Neuronal stem cell (in vitro differentiated cells): ENCODE measurements around the gene PARP1.

Source experiments
- DNase-seq: peaks from one replicate; pipeline ENCODE4 v3.0.0-alpha.2; 2013; ENCODE audit warnings: low spot score
- H2AFZ ChIP-seq: one replicate; pipeline ENCODE4 v1.6.1; 2013; ENCODE audit warnings: mild to moderate bottlenecking, low read length, inconsistent platforms
- H2AK5ac ChIP-seq: 2 replicates; pipeline ENCODE4 v1.6.1; 2013; ENCODE audit warnings: low read depth, mild to moderate bottlenecking, inconsistent platforms, low read length, moderate library complexity, mixed read lengths
- H2BK120ac ChIP-seq: 2 replicates; pipeline ENCODE4 v1.6.1; 2013; ENCODE audit warnings: low read depth, mild to moderate bottlenecking, inconsistent platforms, low read length, moderate library complexity, mixed read lengths
- H2BK12ac ChIP-seq: one replicate; pipeline ENCODE4 v1.6.1; 2013; ENCODE audit warnings: low read length, inconsistent platforms
- H2BK15ac ChIP-seq: 2 replicates; pipeline ENCODE4 v1.6.1; 2013; ENCODE audit warnings: mild to moderate bottlenecking, low read length, inconsistent platforms, mixed read lengths
- H2BK5ac ChIP-seq: one replicate; pipeline ENCODE4 v1.6.1; 2013; ENCODE audit warnings: inconsistent platforms, mild to moderate bottlenecking, low read length, moderate library complexity
- H3K14ac ChIP-seq: one replicate; pipeline ENCODE4 v1.6.1; 2013; ENCODE audit warnings: low read length, inconsistent platforms
- H3K18ac ChIP-seq: 2 replicates; pipeline ENCODE4 v1.6.1; 2013; ENCODE audit warnings: low read length, inconsistent platforms
- H3K23ac ChIP-seq: 2 replicates; pipeline ENCODE4 v1.6.1; 2013; ENCODE audit warnings: low read depth, mild to moderate bottlenecking, mixed read lengths, low read length, inconsistent platforms; ENCODE audit not compliant: poor library complexity
- H3K27ac ChIP-seq: replicated peaks from 3 replicates; pipeline ENCODE4 v1.5.1; 2013; ENCODE audit warnings: low read length, inconsistent platforms
- H3K27me3 ChIP-seq, 3 experiments: 2 replicates each; pipeline ENCODE4 v1.6.1; 2013; ENCODE audit warnings: low read length in 3 of 3, mild to moderate bottlenecking in 2 of 3, inconsistent platforms in 1 of 3, low read depth in 1 of 3, mixed read lengths in 1 of 3, moderate library complexity in 1 of 3; ENCODE audit not compliant: control insufficient read depth in 3 of 3, insufficient read depth in 3 of 3
- H3K36me3 ChIP-seq, 2 donors: replicated peaks in 1 of 2; 2 replicates each; pipeline ENCODE4 v1.6.1; 2013; ENCODE audit warnings: low read length in 2 of 2; ENCODE audit not compliant: control insufficient read depth in 2 of 2, insufficient read depth in 2 of 2
- H3K4ac ChIP-seq: 2 replicates; pipeline ENCODE4 v1.6.1; 2013; ENCODE audit warnings: inconsistent platforms, mild to moderate bottlenecking, low read length, moderate library complexity
- H3K4me1 ChIP-seq, 2 donors: 1 replicate in 1 of 2; 2 replicates in 1 of 2; pipeline ENCODE4 v1.6.1; 2013; ENCODE audit warnings: low read length in 2 of 2, low read depth in 1 of 2; ENCODE audit not compliant: control insufficient read depth in 2 of 2, insufficient read depth in 1 of 2
- H3K4me2 ChIP-seq: one replicate; pipeline ENCODE4 v1.6.1; 2013; ENCODE audit warnings: mild to moderate bottlenecking, low read length, inconsistent platforms; ENCODE audit not compliant: insufficient read depth, poor library complexity, severe bottlenecking
- H3K4me3 ChIP-seq, 2 donors: 2 replicates each; pipeline ENCODE4 v1.5.1; 2013; ENCODE audit warnings: low read length in 2 of 2, mild to moderate bottlenecking in 2 of 2, inconsistent platforms in 1 of 2, moderate library complexity in 1 of 2
- H3K79me1 ChIP-seq: one replicate; pipeline ENCODE4 v1.6.1; 2013; ENCODE audit warnings: low read depth, mild to moderate bottlenecking, inconsistent platforms, low read length, moderate library complexity
- H3K9ac ChIP-seq: one replicate; pipeline ENCODE4 v1.6.1; 2013; ENCODE audit warnings: mild to moderate bottlenecking, low read depth, low read length, inconsistent platforms; ENCODE audit not compliant: poor library complexity
- H3K9me3 ChIP-seq, 2 donors: replicated peaks in 1 of 2; 2 replicates each; pipeline versions ENCODE3 to v1.6.1; 2013; ENCODE audit warnings: low read length in 2 of 2, mild to moderate bottlenecking in 2 of 2, inconsistent platforms in 1 of 2, low read depth in 1 of 2, mixed read lengths in 1 of 2, moderate library complexity in 1 of 2; ENCODE audit not compliant: control insufficient read depth in 2 of 2, insufficient read depth in 1 of 2
- H4K8ac ChIP-seq: one replicate; pipeline ENCODE4 v1.6.1; 2013; ENCODE audit warnings: low read depth, mild to moderate bottlenecking, inconsistent platforms, low read length, moderate library complexity
- H4K91ac ChIP-seq: one replicate; pipeline ENCODE4 v1.6.1; 2013; ENCODE audit warnings: low read length, low read depth, mild to moderate bottlenecking, inconsistent platforms; ENCODE audit not compliant: poor library complexity
- WGBS, 2 donors: extraction: QIAGEN DNeasy Blood & Tissue Kit; methylation state at CpG; one replicate each; pipeline ENCODE4 v1.1.7; 2013; ENCODE audit warnings: missing lambda C conversion rate in 2 of 2, mixed read lengths in 1 of 2; ENCODE audit not compliant: insufficient read length in 2 of 2, insufficient replicate concordance in 1 of 2; ENCODE audit errors: extremely low coverage in 2 of 2; 5-methylcytosine and 5-hydroxymethylcytosine counted together

PARP1 gene

DNA sequence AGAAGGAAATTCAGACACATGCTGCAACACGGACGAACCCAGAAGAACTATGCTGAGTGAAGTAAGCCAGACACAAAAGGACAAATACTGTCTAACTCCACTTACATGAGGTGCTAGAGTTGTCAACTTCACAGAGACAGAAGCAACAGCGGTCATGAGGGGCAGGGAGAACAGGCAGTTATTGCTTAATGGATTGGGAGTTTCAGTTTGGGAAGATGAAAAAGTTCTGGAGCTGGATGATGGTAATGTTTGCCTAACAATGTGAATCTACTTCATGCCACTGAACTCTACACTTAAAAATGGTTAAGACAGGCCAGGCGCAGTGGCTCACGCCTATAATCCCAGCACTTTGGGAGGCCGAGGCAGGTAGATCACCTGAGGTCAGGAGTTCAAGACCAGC is 12.1 kb downstream of the PARP1 start:
- Histone ChIP-seq H3K27me3 (no peaks in the 10 kb centered on the region), H3K9ac (no peak overlapping the region), H3K4ac (no peak overlapping the region), H3K4me3 (no peak overlapping the region), H4K8ac (no peak overlapping the region), H3K4me2 (no peak overlapping the region), H3K14ac (no peak overlapping the region), H2BK15ac (no peak overlapping the region), H3K27ac (no peak overlapping the region), H2BK120ac (no peak overlapping the region), H3K36me3 (peaks cover 24 to 98% of the 10 kb centered on the region in 2 donors), H3K23ac (no peak overlapping the region), H2AK5ac (no peak overlapping the region), H3K9me3 (no peaks in the 10 kb centered on the region), H2BK12ac (no peak overlapping the region), H4K91ac (no peak overlapping the region), H3K18ac (no peak overlapping the region), H3K4me1 (peaks cover 0 to 5% of the 10 kb centered on the region in 2 donors), H3K79me1 (peaks cover 7% of the 10 kb centered on the region), H2BK5ac (no peak overlapping the region), H2AFZ (no peak overlapping the region)
- no peak for DNase-seq
- no CpG with 5 or more reads among the region's 6 CpGs for WGBS, 2 donors

DNA sequence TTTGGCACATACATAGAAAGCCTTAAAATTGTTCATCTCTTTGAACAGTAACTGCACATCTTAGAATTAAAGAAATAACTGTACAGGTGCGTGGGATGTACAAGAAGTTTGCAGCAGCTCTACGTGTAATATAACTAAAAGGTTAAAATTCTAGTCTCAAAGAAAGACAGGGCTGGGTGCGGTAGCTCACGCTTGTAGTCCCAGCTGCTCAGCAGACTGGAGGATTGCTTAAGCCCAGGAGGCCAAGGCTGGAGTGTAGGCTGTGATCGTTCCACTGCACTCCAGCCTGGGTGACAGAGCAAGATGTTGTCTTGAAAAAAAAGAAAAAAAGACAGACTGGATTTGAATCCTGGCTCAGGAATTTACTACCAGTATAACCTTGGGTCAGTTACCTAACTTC is 13.4 kb downstream of the PARP1 start:
- Histone ChIP-seq H2BK12ac (no peak overlapping the region), H3K9ac (no peak overlapping the region), H4K8ac (no peak overlapping the region), H3K79me1 (peaks cover 5% of the 10 kb centered on the region), H4K91ac (no peak overlapping the region), H3K9me3 (no peaks in the 10 kb centered on the region), H3K4ac (no peak overlapping the region), H3K4me2 (no peak overlapping the region), H3K36me3 (peaks cover 29 to 98% of the 10 kb centered on the region in 2 donors), H3K27me3 (no peaks in the 10 kb centered on the region), H2AFZ (no peak overlapping the region), H3K18ac (no peak overlapping the region), H2BK120ac (no peak overlapping the region), H2AK5ac (no peak overlapping the region), H2BK15ac (no peak overlapping the region), H3K23ac (no peak overlapping the region), H3K14ac (no peak overlapping the region), H3K4me3 (no peak overlapping the region), H2BK5ac (no peak overlapping the region), H3K4me1 (peaks cover 0 to 5% of the 10 kb centered on the region in 2 donors), H3K27ac (no peak overlapping the region)
- no CpG with 5 or more reads among the region's 5 CpGs for WGBS, 2 donors
- DNase-seq: no peak

DNA sequence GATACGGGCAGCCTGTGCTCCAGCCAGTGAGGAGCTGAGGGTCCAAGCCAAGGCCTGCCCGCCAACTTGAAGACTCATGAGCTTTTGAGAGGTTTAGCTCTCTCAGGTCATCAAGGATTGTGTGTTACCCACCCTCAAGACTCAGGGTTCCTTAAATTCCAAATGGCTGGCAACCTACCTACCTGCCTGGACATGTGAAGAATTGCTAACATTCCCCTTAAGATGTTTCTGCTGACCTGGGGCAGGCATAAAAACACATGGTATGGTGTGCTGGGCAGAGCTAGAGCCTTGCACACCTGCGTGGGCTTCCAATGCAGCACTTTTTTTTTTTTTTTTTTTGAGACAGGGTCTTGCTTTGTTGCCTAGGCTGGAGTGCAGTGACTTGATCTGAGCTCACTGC is 17.2 kb downstream of the PARP1 start:
- Histone ChIP-seq H4K91ac (no peak overlapping the region), H2AK5ac (no peak overlapping the region), H2BK15ac (no peak overlapping the region), H3K9me3 (no peaks in the 10 kb centered on the region), H2BK5ac (no peak overlapping the region), H2AFZ (no peak overlapping the region), H3K79me1 (peaks cover 5% of the 10 kb centered on the region), H3K18ac (no peak overlapping the region), H3K23ac (no peak overlapping the region), H3K4ac (no peak overlapping the region), H3K27me3 (no peaks in the 10 kb centered on the region), H3K4me1 (peaks cover 0 to 5% of the 10 kb centered on the region in 2 donors), H2BK12ac (no peak overlapping the region), H3K14ac (no peak overlapping the region), H2BK120ac (no peak overlapping the region), H3K36me3 (peaks cover 49 to 100% of the 10 kb centered on the region in 2 donors), H3K27ac (no peak overlapping the region), H3K4me2 (no peak overlapping the region), H3K4me3 (no peak overlapping the region), H3K9ac (no peak overlapping the region), H4K8ac (no peak overlapping the region)
- WGBS, 2 donors: no CpG with 5 or more reads among the region's 3 CpGs
- DNase-seq: no peak

DNA sequence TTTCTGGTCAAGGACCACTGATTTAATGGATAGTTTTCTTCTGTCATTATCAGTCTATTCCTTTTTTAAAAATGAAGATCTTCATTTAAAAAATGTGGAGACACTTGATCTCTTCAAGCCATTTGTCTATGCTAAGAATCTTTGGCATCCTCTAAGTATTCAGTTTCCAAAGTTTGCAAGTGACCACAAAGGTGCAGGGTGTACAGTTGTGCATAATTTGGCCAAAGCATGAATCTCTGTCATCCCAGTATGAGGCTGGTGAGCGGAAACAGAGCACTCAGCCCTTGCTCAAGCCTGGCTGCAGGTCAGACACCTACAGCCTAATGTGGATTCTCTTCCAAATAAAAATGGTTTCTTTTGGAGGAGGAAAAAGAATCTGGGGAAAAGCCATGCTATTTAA is 19.8 kb downstream of the PARP1 start:
- H2AK5ac ChIP-seq: no peak overlapping the region
- no peak overlapping the region for H3K4ac ChIP-seq
- H4K91ac ChIP-seq: no peak overlapping the region
- H2BK12ac ChIP-seq: no peak overlapping the region
- no peak for DNase-seq
- no peak overlapping the region for H3K18ac ChIP-seq
- no peak overlapping the region for H3K4me2 ChIP-seq
- H2BK15ac ChIP-seq: no peak overlapping the region
- no peaks in the 10 kb centered on the region for H3K9me3 ChIP-seq
- H3K4me3 ChIP-seq: no peak overlapping the region
- H4K8ac ChIP-seq: no peak overlapping the region
- H3K4me1 ChIP-seq: peaks cover 0 to 5% of the 10 kb centered on the region in 2 donors
- H3K79me1 ChIP-seq: peaks cover 5% of the 10 kb centered on the region
- H2BK120ac ChIP-seq: no peak overlapping the region
- no peak overlapping the region for H3K27ac ChIP-seq
- no CpG with 5 or more reads among the region's 1 CpG for WGBS, 2 donors
- no peak overlapping the region for H2BK5ac ChIP-seq
- H3K36me3 ChIP-seq: peaks cover 64 to 100% of the 10 kb centered on the region in 2 donors
- H3K23ac ChIP-seq: no peak overlapping the region
- H3K27me3 ChIP-seq: no peaks in the 10 kb centered on the region
- H3K14ac ChIP-seq: no peak overlapping the region
- H2AFZ ChIP-seq: no peak overlapping the region
- no peak overlapping the region for H3K9ac ChIP-seq
